PFSK-1 (cell line): ENCODE results near the gene SPDEF.
A peak's percentile ranks its signal among the peaks of the same experiment; 100 is the strongest.

Experiments
- FOXP2 ChIP-seq: optimal IDR thresholded peaks from 2 replicates; pipeline ENCODE3; 2011; ENCODE audit warnings: borderline replicate concordance, control low read depth, inconsistent platforms; ENCODE audit not compliant: insufficient read depth; ENCODE audit errors: extremely low read length, extremely low read depth
- POLR2AphosphoS5 ChIP-seq: IDR thresholded peaks from 2 replicates; pipeline ENCODE4 v1.6.1; 2012; ENCODE audit warnings: low read depth, mild to moderate bottlenecking, control low read depth, low read length, moderate library complexity
- REST ChIP-seq, 2 experiments: IDR thresholded peaks; 2 replicates each; pipeline versions ENCODE4 v1.6.1 to v1.8.0; 2011 to 2012; ENCODE audit warnings: low read depth in 2 of 2, low read length in 2 of 2, control low read depth in 1 of 2, inconsistent platforms in 1 of 2, mild to moderate bottlenecking in 1 of 2, moderate library complexity in 1 of 2; ENCODE audit not compliant: insufficient read depth in 1 of 2
- SIN3A ChIP-seq: IDR thresholded peaks from 2 replicates; pipeline ENCODE4 v1.6.1; 2012; ENCODE audit warnings: mild to moderate bottlenecking, low read length, moderate library complexity, borderline replicate concordance; ENCODE audit not compliant: insufficient read depth
- TAF1 ChIP-seq: IDR thresholded peaks from 2 replicates; pipeline ENCODE4 v1.6.1; 2012; ENCODE audit warnings: low read length, control low read depth, borderline replicate concordance; ENCODE audit not compliant: insufficient read depth

SPDEF gene

GRCh38 chr6:34553146-34553545 is 3.0 kb downstream of the SPDEF start:
- TF ChIP-seq REST (IDR thresholded peaks at IDR 0.05; ENCODE audit: insufficient read depth in 1 of 2, low read depth in 2 of 2, low read length in 2 of 2) (no peak), TAF1 (no peak), SIN3A (no peak), FOXP2 (no peak), POLR2AphosphoS5 (no peak)

- no peak for TF ChIP-seq FOXP2
- TF ChIP-seq REST (IDR thresholded peaks at IDR 0.05; ENCODE audit: insufficient read depth in 1 of 2, low read depth in 2 of 2, low read length in 2 of 2), result no peak
- TF ChIP-seq TAF1, result no peak
- no peak for TF ChIP-seq POLR2AphosphoS5
- TF ChIP-seq SIN3A, result no peak
Observed at GRCh38 chr6:34552620-34553019, 3.5 kb downstream of the SPDEF start.

- TF ChIP-seq TAF1, result no peak
- no peak for TF ChIP-seq SIN3A
- TF ChIP-seq REST (IDR thresholded peaks at IDR 0.05; ENCODE audit: insufficient read depth in 1 of 2, low read depth in 2 of 2, low read length in 2 of 2), result no peak
Observed at GRCh38 chr6:34551720-34552119, 4.4 kb downstream of the SPDEF start.

- TF ChIP-seq SIN3A, result no peak
- TF ChIP-seq POLR2AphosphoS5, result no peak
- 0 out of 4 replicates have a peak, but pooled peaks of 1 of the 2 experiments have one; percentile 37 for TF ChIP-seq REST (IDR thresholded peaks at IDR 0.05; ENCODE audit: insufficient read depth in 1 of 2, low read depth in 2 of 2, low read length in 2 of 2)
Observed at GRCh38 chr6:34549804-34550202, 6.3 kb downstream of the SPDEF start.

GRCh38 chr6:34549026-34549803 is 6.9 kb downstream of the SPDEF start:
- TF ChIP-seq REST (IDR thresholded peaks at IDR 0.05; ENCODE audit: insufficient read depth in 1 of 2, low read depth in 2 of 2, low read length in 2 of 2) (no peak), SIN3A (no peak), POLR2AphosphoS5 (no peak), FOXP2 (no peak), TAF1 (no peak)
